ENCODE results near the gene MUC5B.
A peak's percentile ranks its signal among the peaks of the same experiment; 100 is the strongest.

The MUC5B gene

GRCh38 chr11:1231396-1232020 lies 8.6 kb downstream of the MUC5B start:
- no peak overlapping the region for H3K27ac ChIP-seq
- TF ChIP-seq ZFX (IDR thresholded peaks at IDR 0.05; ENCODE audit: borderline replicate concordance), result no peak

- TF ChIP-seq CTCF (IDR thresholded peaks at IDR 0.05) (no peak), ZFX (IDR thresholded peaks at IDR 0.05; ENCODE audit: borderline replicate concordance) (no peak)
- H3K27ac ChIP-seq, result no peak overlapping the region
Measured at GRCh38 chr11:1232021-1232882, 9.4 kb downstream of the MUC5B start.

GRCh38 chr11:1232883-1233321 lies 10.0 kb downstream of the MUC5B start:
- TF ChIP-seq CTCF (IDR thresholded peaks at IDR 0.05) (no peak), ZFX (IDR thresholded peaks at IDR 0.05; ENCODE audit: borderline replicate concordance) (no peak)

GRCh38 chr11:1233351-1234053 lies 10.6 kb downstream of the MUC5B start:
- H3K27ac ChIP-seq, result no peak overlapping the region
- TF ChIP-seq ZFX (IDR thresholded peaks at IDR 0.05; ENCODE audit: borderline replicate concordance), result no peak
- peak; percentile 35 for TF ChIP-seq CTCF (IDR thresholded peaks at IDR 0.05)

More at GRCh38 chr11:1232883-1233321, 10.0 kb downstream of the MUC5B start:
- no peak overlapping the region for H3K27ac ChIP-seq

GRCh38 chr11:1234054-1234720 lies 11.3 kb downstream of the MUC5B start:
- TF ChIP-seq ZFX (IDR thresholded peaks at IDR 0.05; ENCODE audit: borderline replicate concordance), result no peak
- TF ChIP-seq CTCF (IDR thresholded peaks at IDR 0.05), result no peak
- no peak overlapping the region for H3K27ac ChIP-seq

GRCh38 chr11:1234771-1235305 lies 12.0 kb downstream of the MUC5B start:
- no peak overlapping the region for H3K27ac ChIP-seq
- TF ChIP-seq CTCF (IDR thresholded peaks at IDR 0.05), result no peak
- TF ChIP-seq ZFX (IDR thresholded peaks at IDR 0.05; ENCODE audit: borderline replicate concordance), result no peak

GRCh38 chr11:1235306-1235900 lies 12.5 kb downstream of the MUC5B start:
- no peak overlapping the region for H3K27ac ChIP-seq
- no peak for TF ChIP-seq CTCF (IDR thresholded peaks at IDR 0.05)
- no peak for TF ChIP-seq ZFX (IDR thresholded peaks at IDR 0.05; ENCODE audit: borderline replicate concordance)
